HFF-Myc (cell line): Measurements from ENCODE around the gene SPATA13.
A peak's percentile ranks its signal among the peaks of the same experiment; 100 is the strongest.

ENCODE experiments used
- DNase-seq: peaks from one replicate; pipeline ENCODE4 v3.0.0-alpha.2; 2011; ENCODE audit warnings: low read depth; ENCODE audit errors: extremely low read depth
- H3K4me3 ChIP-seq: replicated peaks from 2 replicates; pipeline ENCODE4 v1.5.1; 2011; ENCODE audit warnings: low read depth, mild to moderate bottlenecking, control low read depth, low read length
- CTCF ChIP-seq: IDR thresholded peaks from 2 replicates; pipeline ENCODE4 v1.5.1; 2012; ENCODE audit warnings: mild to moderate bottlenecking, low read depth, low read length, control low read depth; ENCODE audit errors: missing control alignments

Gene SPATA13

DNA sequence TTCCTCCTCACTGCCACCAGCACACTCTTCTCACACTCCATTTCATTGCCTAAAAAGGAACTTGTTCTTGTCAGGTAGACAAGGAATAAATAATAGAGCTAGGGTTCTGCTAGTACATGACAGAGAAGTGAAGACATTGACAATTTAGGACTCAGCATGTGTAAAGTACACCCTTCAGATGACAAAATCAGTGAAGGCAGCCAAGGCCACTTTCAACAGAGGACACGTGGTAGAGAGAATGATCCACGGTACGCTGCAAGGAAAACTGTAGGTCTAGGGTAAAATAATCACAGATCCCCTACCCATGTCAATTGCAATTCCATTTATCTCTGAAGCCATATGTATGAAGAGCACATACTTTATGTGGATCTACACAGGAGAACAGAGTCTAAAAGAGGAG is 7.2 kb upstream of the SPATA13 start:
- DNase-seq, result no peak
- TF ChIP-seq CTCF, result no peak
- H3K4me3 ChIP-seq, result no peak overlapping the region

DNA sequence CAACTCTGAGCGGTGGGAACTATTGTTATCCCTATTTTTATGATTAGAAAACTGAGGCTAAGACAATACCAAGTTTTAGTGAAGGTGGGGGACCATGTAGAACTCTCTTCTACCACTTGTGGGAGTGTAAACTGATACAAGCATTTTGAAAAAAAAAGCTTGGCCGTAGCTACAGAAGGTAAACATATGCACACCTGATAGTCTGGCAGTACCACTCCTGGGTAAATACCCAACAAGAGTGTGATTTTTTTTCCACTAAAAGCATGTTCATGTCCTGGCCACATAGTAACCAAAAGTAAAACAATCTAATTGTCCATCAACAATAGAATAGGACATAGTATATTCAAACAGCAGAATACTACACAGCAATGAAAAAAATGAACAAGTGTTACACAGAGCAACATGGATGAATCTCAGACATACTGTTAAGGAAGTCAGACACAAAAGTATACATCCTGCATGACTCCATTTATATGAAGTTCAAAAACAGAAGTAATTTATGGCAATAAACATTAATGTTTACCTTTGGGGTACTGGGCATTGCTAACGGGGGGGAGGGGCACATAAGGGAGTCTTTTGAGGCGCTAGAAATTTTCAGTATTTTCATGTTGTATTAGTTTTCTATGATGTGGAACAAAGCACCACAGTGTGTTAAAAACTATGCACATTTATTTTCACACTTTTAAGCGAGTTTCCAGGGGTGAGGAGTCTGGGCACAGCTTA is 6.4 kb upstream of the SPATA13 start:
- no peak overlapping the region for H3K4me3 ChIP-seq
- TF ChIP-seq CTCF, result no peak
- DNase-seq, result no peak

GRCh38 chr13:24159357-24159756 is 1.2 kb upstream of the SPATA13 start:
- TF ChIP-seq CTCF, result no peak
- DNase-seq, result no peak
- no peak overlapping the region for H3K4me3 ChIP-seq

GRCh38 chr13:24161010-24161775 is 673 bp downstream of the SPATA13 start:
- TF ChIP-seq CTCF, result no peak
- peak overlapping the region; percentile 92 for H3K4me3 ChIP-seq
- no peak for DNase-seq

GRCh38 chr13:24161980-24162525 is 1.5 kb downstream of the SPATA13 start:
- H3K4me3 ChIP-seq, result peak overlapping the region; percentile 92
- no peak for TF ChIP-seq CTCF
- DNase-seq, result no peak

- TF ChIP-seq CTCF, result no peak
- peak overlapping the region; percentile 92 for H3K4me3 ChIP-seq
- DNase-seq, result no peak
Observed at GRCh38 chr13:24162604-24163003, 2.1 kb downstream of the SPATA13 start.
